Common myeloid progenitor, CD34-positive (primary cell): ENCODE measurements around the gene ZBTB46.

Source experiments
- CTCF ChIA-PET: fragments of 350-600 bp; sonication (Branson Sonifier 250); formaldehyde crosslinking; loops from one replicate; lab custom pipeline; 2021; ENCODE audit warnings: antibody characterized with exemption; lab: Charles Lee
- POLR2A ChIA-PET: fragments of 350-600 bp; sonication (Branson Sonifier 250); formaldehyde crosslinking; loops from one replicate; lab custom pipeline; 2021; ENCODE audit warnings: antibody characterized with exemption; lab: Charles Lee
- DNase-seq, 3 donors: peaks; one replicate each; pipeline versions ENCODE4 v3.0.0 to v3.0.0-alpha.2; 2013
- H3K27ac ChIP-seq, 2 experiments: 1 replicate in 1 of 2; 2 replicates in 1 of 2; pipeline ENCODE4 v1.7.0; 2013; ENCODE audit warnings: inconsistent platforms in 2 of 2, low read length in 2 of 2, mild to moderate bottlenecking in 2 of 2, low read depth in 1 of 2, moderate library complexity in 1 of 2; ENCODE audit not compliant: severe bottlenecking in 2 of 2, insufficient read depth in 1 of 2, poor library complexity in 1 of 2
- H3K27me3 ChIP-seq, 5 experiments: replicated peaks in 2 of 5; 1 replicate in 3 of 5; 2 replicates in 2 of 5; pipeline versions ENCODE4 v1.6.1 to v1.7.0; 2013; ENCODE audit warnings: low read length in 4 of 5, mild to moderate bottlenecking in 2 of 5, moderate library complexity in 2 of 5, inconsistent platforms in 1 of 5; ENCODE audit not compliant: insufficient read depth in 5 of 5, control insufficient read depth in 4 of 5
- H3K36me3 ChIP-seq, 4 experiments: 1 replicate in 2 of 4; 2 replicates in 2 of 4; pipeline versions ENCODE4 v1.6.1 to v1.7.0; 2013; ENCODE audit warnings: low read length in 3 of 4, control low read depth in 1 of 4, mild to moderate bottlenecking in 1 of 4; ENCODE audit not compliant: control insufficient read depth in 4 of 4, insufficient read depth in 4 of 4
- H3K4me1 ChIP-seq, 4 experiments: 1 replicate in 3 of 4; 2 replicates in 1 of 4; pipeline versions ENCODE4 v1.6.1 to v1.7.1; 2013; ENCODE audit warnings: low read length in 3 of 4, mild to moderate bottlenecking in 3 of 4, control low read depth in 1 of 4, inconsistent platforms in 1 of 4, moderate library complexity in 1 of 4; ENCODE audit not compliant: control insufficient read depth in 4 of 4, insufficient read depth in 4 of 4; ENCODE audit errors: control extremely low read depth in 1 of 4
- H3K4me3 ChIP-seq, 7 experiments: 1 replicate in 4 of 7; 2 replicates in 3 of 7; pipeline versions ENCODE4 v1.5.1 to v1.7.0; 2013; ENCODE audit warnings: mild to moderate bottlenecking in 7 of 7, low read length in 6 of 7, moderate library complexity in 6 of 7, inconsistent platforms in 2 of 7, low read depth in 2 of 7, control low read depth in 1 of 7; ENCODE audit not compliant: insufficient read depth in 4 of 7, control insufficient read depth in 1 of 7; ENCODE audit errors: extremely low read depth in 1 of 7
- H3K9me3 ChIP-seq, 5 experiments: 1 replicate in 4 of 5; 2 replicates in 1 of 5; pipeline versions ENCODE4 v1.6.1 to v1.7.1; 2013; ENCODE audit warnings: low read length in 4 of 5, mild to moderate bottlenecking in 2 of 5, inconsistent platforms in 1 of 5, low read depth in 1 of 5, moderate library complexity in 1 of 5; ENCODE audit not compliant: control insufficient read depth in 4 of 5, insufficient read depth in 2 of 5; ENCODE audit errors: control extremely low read depth in 1 of 5
- WGBS: methylation state at CpG from one replicate; pipeline ENCODE4 v1.1.5; 2013; ENCODE audit not compliant: insufficient coverage; 5-methylcytosine and 5-hydroxymethylcytosine counted together

ZBTB46 gene

DNA sequence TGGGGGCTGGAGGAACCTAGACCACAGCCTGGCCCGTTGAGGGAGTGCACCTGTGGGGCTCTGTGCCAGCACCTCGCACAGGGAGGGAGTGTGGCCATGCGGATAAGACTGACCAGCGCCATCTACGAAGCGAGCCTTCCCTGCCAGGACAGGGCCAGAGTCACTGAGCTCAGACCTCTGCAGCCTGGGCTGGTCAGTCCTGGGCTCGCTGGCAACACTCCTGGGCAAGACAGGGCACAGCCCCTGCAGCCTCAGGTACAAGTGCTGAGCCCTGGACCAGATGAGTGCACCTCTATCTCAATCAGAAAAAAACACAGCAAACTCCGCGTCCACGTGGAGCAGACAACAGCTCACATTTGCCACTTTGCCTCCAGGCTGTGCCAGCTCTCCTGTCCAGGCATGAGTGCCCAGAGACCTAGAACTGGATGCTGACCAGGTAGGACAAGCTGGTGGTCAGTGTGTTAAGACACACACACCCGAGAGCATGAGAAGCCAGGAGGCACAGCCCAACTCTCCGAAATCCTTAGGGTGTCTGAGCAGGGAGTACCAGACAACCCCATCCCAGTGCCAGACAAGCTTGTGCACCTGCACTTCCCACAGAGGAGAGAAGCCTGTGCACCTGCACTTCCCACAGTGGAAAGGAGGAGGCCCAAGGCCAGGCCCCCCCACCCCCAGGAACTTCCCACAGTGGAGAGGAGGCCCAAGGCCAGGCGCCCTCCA is 128.2 kb downstream of the ZBTB46 start:
- H3K27ac ChIP-seq = no peak overlapping the region
- H3K4me3 ChIP-seq = no peak overlapping the region
- ChIA-PET POLR2A (no interaction called here), CTCF (interaction anchor here (1.1 kb wide), 1 partner anchor 162 kb away, joined by 4 read pairs; no protein-coding TSS in a partner anchor)
- peaks cover 6 to 18% (median 15%) of the 10 kb centered on the region in 4 experiments for H3K4me1 ChIP-seq
- H3K27me3 ChIP-seq = no peaks in the 10 kb centered on the region
- H3K9me3 ChIP-seq = no peaks in the 10 kb centered on the region
- DNase-seq = no peak
- 88% methylated on average over 11 of the region's 13 CpGs for WGBS
- peaks cover 5 to 34% (median 30%) of the 10 kb centered on the region in 4 experiments for H3K36me3 ChIP-seq

DNA sequence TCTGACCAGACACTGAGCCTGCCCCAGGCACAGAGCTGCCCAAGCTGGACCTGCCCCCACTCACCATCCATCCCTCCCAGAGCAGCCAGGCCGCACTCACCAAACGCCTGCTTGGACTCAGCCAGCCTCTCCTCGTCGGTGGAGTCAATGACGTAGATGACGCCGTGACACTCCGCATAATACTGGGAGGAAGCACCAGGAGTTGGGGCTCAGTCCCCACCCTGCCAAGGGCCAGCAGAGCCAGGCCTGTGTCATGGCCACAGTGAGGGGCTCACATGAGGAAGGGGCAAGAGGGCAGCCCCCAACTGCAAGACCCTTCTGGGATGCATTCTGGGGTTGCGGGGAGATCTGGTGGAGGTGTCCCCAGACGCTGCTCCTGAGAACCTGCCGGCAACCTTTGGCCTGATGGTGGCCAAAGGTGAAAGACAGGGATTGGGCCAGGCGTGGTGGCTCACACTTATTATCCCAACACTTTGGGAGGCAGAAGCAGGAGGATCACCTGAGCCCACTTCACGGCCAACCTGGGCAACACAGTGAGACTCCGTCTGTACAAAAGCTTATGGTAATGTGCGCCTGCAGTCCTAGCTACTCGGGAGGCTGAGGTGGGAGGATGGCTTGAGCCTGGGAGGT is 128.9 kb downstream of the ZBTB46 start:
- POLR2A ChIA-PET = no interaction called here
- Histone ChIP-seq H3K4me3 (no peak overlapping the region), H3K27ac (no peak overlapping the region), H3K9me3 (no peaks in the 10 kb centered on the region), H3K4me1 (peaks cover 6 to 19% (median 17%) of the 10 kb centered on the region in 4 experiments), H3K27me3 (no peaks in the 10 kb centered on the region), H3K36me3 (peaks cover 5 to 39% (median 30%) of the 10 kb centered on the region in 4 experiments)
- no peak for DNase-seq
- CTCF ChIA-PET = interaction anchor here (1.1 to 1.2 kb wide), 2 partner anchors 93 to 162 kb away, joined by 3 to 4 read pairs; no protein-coding TSS in a partner anchor
- WGBS = 97% methylated on average over 14 of the region's 16 CpGs

DNA sequence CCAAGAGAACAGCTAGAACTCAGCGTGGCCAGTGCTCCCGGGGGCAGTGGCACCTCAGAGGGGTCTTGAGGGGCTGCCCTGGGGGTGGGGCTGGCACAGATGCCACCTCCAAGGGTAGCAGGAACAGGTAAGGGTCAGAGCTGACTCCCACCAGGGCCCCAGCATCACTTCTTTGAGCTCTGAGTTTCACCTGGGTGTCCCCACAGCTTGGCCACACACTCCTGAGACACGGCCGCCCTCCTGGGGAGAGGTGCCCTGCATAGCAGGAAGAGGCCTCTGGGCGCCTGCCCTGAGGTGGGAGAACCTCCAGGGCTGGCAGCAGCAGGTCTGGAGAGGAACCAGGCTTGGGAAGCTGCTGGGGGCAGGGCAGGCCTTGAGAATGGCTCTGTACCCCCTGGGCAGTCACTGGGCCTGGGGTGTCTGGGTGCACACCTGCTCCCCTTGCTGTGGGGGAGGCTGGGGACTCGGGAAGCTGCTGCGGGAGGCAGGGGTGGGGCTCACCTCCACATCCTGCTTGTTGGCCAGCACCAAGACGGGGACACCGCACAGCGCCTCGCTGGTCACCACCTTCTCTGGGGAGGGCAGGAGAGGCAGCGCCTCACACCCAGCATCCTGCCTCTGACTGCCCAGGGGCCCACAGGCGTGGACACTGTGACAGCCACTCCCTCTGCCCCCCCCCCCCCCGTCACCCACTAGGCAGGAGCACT is 129.6 kb downstream of the ZBTB46 start:
- no peak for DNase-seq
- H3K9me3 ChIP-seq = no peaks in the 10 kb centered on the region
- POLR2A ChIA-PET = interaction anchor here (0.6 kb wide), 1 partner anchor 11 kb away, joined by 3 read pairs; no protein-coding TSS in a partner anchor
- no peaks in the 10 kb centered on the region for H3K27me3 ChIP-seq
- no peak overlapping the region for H3K4me3 ChIP-seq
- no peak overlapping the region for H3K27ac ChIP-seq
- H3K4me1 ChIP-seq = peaks cover 4 to 19% (median 17%) of the 10 kb centered on the region in 4 experiments
- over 99% methylated on average over 10 of the region's 14 CpGs for WGBS
- H3K36me3 ChIP-seq = peaks cover 5 to 37% (median 30%) of the 10 kb centered on the region in 4 experiments
- CTCF ChIA-PET = interaction anchor here (1.2 kb wide), 1 partner anchor 94 kb away, joined by 3 read pairs; no protein-coding TSS in a partner anchor

DNA sequence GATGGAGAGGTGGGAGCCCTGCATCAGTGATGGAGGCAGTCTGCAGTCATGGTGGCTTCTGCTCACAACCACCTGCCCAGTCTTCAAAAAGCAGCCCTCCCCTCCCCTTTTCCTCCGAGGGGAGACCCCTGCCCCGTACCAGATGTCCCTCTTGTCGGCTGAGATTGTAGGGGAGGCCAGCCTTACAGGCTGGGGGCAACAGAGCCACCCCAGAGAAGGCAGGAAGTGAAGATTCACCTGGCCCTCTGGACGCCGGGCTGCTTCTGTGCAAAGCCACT is 130.1 kb downstream of the ZBTB46 start:
- CTCF ChIA-PET = interaction anchor here (1.2 kb wide), 1 partner anchor 94 kb away, joined by 3 read pairs; no protein-coding TSS in a partner anchor
- H3K9me3 ChIP-seq = no peaks in the 10 kb centered on the region
- DNase-seq = no peak
- H3K27me3 ChIP-seq = no peaks in the 10 kb centered on the region
- POLR2A ChIA-PET = no interaction called here
- 92% methylated on average over 4 of the region's 5 CpGs for WGBS
- H3K4me1 ChIP-seq = peaks cover 0 to 18% (median 17%) of the 10 kb centered on the region in 4 experiments
- no peak overlapping the region for H3K27ac ChIP-seq
- peaks cover 5 to 32% (median 25%) of the 10 kb centered on the region in 4 experiments for H3K36me3 ChIP-seq
- H3K4me3 ChIP-seq = no peak overlapping the region

DNA sequence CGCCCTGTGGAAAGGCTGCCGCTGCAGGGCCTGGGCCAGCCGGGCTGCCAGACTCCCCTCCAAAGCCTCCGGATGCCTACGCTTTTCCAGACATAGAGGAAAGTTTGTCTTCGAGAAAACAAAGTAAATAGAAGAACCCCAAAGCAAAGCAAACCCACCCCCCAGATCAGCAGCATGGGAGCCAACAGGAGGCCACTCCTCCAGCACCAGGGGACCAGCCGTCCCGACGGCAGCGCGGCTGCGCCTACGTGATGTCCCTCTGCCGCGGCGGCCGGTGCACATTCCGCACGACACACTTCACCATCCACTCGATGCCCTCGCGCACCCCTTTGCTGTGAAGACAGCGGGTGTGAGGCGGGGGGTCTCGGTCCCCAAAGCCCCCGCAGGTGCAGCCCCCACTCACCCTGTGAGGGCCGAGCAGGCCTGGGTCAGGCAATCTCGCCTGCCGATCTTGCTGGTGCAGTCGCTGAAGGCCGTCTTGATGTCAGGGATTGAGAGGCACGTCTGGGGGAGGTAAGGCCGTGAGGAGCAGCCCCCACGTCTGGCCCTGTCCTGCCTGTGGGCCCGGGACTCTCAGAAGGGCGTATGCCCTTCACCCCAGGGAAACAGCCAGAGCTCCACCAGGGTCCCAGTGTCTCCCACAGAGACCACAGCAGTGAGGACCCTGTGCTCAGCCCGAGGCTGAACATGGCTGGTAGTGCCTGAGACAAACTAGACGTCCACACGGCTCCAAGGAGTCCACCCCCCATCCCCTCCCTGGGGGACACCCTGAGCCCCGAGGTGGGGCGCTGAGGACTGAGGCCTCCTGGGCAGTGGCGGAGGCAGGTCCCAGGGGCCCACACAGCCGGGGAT is 130.6 kb downstream of the ZBTB46 start:
- Histone ChIP-seq H3K36me3 (peaks cover 5 to 29% (median 20%) of the 10 kb centered on the region in 4 experiments), H3K4me3 (no peak overlapping the region), H3K27ac (no peak overlapping the region), H3K27me3 (no peaks in the 10 kb centered on the region), H3K9me3 (no peaks in the 10 kb centered on the region), H3K4me1 (peaks cover 0 to 21% (median 19%) of the 10 kb centered on the region in 4 experiments)
- 97% methylated on average over 27 of the region's 43 CpGs for WGBS
- no peak for DNase-seq
- ChIA-PET CTCF (interaction anchor here (1.2 kb wide), 1 partner anchor 95 kb away, joined by 3 read pairs; no protein-coding TSS in a partner anchor), POLR2A (no interaction called here)

DNA sequence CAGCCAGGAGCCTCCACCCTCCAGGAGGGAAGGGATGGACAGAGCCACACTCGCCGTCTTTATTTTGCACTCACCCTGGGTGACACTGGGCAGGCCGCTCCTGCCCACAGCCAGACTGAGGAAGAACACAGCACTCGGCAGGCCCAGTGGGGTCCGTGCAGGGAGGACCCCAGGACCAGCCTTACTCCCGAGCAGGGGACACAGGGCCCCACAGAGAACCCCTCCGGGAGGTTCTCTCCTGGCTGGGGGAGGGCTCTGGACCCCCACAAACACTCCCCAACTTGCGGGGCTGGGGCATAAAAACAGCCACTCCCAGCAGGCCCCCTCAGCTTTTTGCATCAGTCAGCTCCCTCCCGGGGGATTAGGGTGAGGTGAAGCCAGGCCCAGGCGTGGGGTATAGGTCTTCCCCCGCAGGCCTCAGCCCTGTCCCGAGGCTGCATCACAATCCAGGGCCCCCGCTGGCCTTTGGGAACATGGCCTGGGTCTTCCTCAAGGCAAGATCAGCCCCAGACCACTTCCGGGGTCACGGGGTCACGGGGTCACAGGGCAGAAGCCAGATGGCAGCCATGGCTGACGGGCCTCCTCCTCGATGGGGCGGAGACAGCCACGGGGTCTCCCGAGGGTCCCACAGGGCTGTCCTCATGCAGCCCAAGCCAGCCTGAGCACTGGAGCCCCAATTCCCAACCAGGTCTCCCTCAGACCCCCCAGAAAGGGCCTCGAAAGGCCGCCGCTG is 131.4 kb downstream of the ZBTB46 start:
- Histone ChIP-seq H3K4me3 (no peak overlapping the region), H3K27ac (no peak overlapping the region), H3K27me3 (no peaks in the 10 kb centered on the region), H3K4me1 (peaks cover 0 to 21% (median 19%) of the 10 kb centered on the region in 4 experiments), H3K9me3 (no peaks in the 10 kb centered on the region), H3K36me3 (peaks cover 0 to 28% (median 12%) of the 10 kb centered on the region in 4 experiments)
- DNase-seq = no peak
- ChIA-PET CTCF (interaction anchor here (1.1 kb wide), 1 partner anchor 9 kb away, joined by 5 read pairs; no protein-coding TSS in a partner anchor), POLR2A (no interaction called here)
- 93% methylated on average over 20 of the region's 24 CpGs for WGBS
